Erythroblast (primary cell): ENCODE data around the gene XRCC4.

Experiments
- GATA1 ChIP-seq: IDR thresholded peaks from 2 replicates; pipeline ENCODE4 v1.6.1; 2011; ENCODE audit warnings: low read depth, mild to moderate bottlenecking, control low read depth, low read length, moderate library complexity
- POLR2A ChIP-seq: IDR thresholded peaks from 2 replicates; pipeline ENCODE4 v1.6.1; 2011; ENCODE audit warnings: mild to moderate bottlenecking, low read length

DNA sequence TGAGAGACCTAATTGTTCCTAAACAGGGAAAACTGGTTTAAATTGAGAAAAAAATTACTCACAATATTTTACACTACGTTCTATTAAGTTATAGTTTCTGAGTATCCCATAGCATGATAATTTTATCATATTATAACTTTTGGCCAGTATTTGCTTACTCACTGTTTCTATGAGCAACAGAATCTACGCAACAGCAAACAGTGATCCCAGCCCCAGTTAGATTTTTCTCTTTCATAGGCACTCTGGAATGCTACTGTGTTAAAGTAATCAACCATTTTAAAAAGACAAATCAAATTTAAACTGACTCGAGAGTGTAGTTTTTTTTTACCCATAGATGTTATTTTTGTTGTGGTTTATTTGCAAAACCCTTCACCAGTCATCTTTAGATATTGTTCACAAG, 107.2 kb downstream of the XRCC4 start:
- TF ChIP-seq POLR2A (no peak), GATA1 (no peak)
